Loucy (cell line): ENCODE results near the gene APOBEC3F.

Source experiments
- H2AFZ ChIP-seq: fragments of 200-600 bp; sonication (generic); 2 replicates; pipeline ENCODE4 v1.6.0; 2016; ENCODE audit warnings: antibody characterized with exemption, mild to moderate bottlenecking, low read length, moderate library complexity
- H3F3A ChIP-seq: fragments of 200-600 bp; 2 replicates; pipeline ENCODE4 v1.6.0; 2016; ENCODE audit warnings: antibody characterized with exemption, low read depth, mild to moderate bottlenecking
- H3K27me3 ChIP-seq: fragments of 200-600 bp; sonication (generic); 2 replicates; pipeline ENCODE4 v1.6.1; 2014; ENCODE audit warnings: low read length, mild to moderate bottlenecking; ENCODE audit not compliant: insufficient read depth, poor library complexity, severe bottlenecking
- H3K36me3 ChIP-seq: fragments of 200-600 bp; sonication (generic); 2 replicates; pipeline ENCODE4 v1.6.1; 2016; ENCODE audit warnings: low read length; ENCODE audit not compliant: insufficient read depth
- H3K4me1 ChIP-seq: fragments of 200-600 bp; sonication (generic); 2 replicates; pipeline ENCODE4 v1.5.1; 2014; ENCODE audit warnings: low read length, mild to moderate bottlenecking; ENCODE audit not compliant: insufficient read depth, poor library complexity, severe bottlenecking
- H3K4me2 ChIP-seq: fragments of 200-600 bp; sonication (generic); 2 replicates; pipeline ENCODE4 v1.6.0; 2014; ENCODE audit warnings: antibody characterized with exemption, low read length, low read depth, mild to moderate bottlenecking; ENCODE audit not compliant: poor library complexity, severe bottlenecking
- H3K4me3 ChIP-seq: fragments of 200-600 bp; sonication (generic); 2 replicates; pipeline ENCODE4 v1.5.1; 2014; ENCODE audit warnings: low read length, mild to moderate bottlenecking, mixed read lengths; ENCODE audit not compliant: poor library complexity, severe bottlenecking
- H3K79me2 ChIP-seq: fragments of 200-600 bp; sonication (generic); 2 replicates; pipeline ENCODE4 v1.6.1; 2014; ENCODE audit warnings: low read length; ENCODE audit not compliant: insufficient read depth
- H3K9ac ChIP-seq: fragments of 200-600 bp; sonication (generic); 2 replicates; pipeline ENCODE4 v1.6.0; 2014; ENCODE audit warnings: mild to moderate bottlenecking, low read depth, low read length, moderate library complexity; ENCODE audit not compliant: poor library complexity, severe bottlenecking
- H3K9me2 ChIP-seq: fragments of 200-600 bp; sonication (generic); replicated peaks from 2 replicates; pipeline ENCODE4 v1.6.1; 2016; ENCODE audit warnings: low read depth, low read length, mixed read lengths
- H3K9me3 ChIP-seq: fragments of 200-600 bp; sonication (generic); 2 replicates; pipeline ENCODE4 v1.6.1; 2014; ENCODE audit warnings: mild to moderate bottlenecking, antibody characterized with exemption, low read length, low read depth; ENCODE audit not compliant: insufficient read depth
- H4K20me1 ChIP-seq: fragments of 200-600 bp; sonication (generic); 2 replicates; pipeline ENCODE4 v1.6.0; 2014; ENCODE audit warnings: antibody characterized with exemption, low read length, mild to moderate bottlenecking; ENCODE audit not compliant: insufficient read depth, poor library complexity, severe bottlenecking
- EZH2phosphoT487 ChIP-seq: fragments of 200-600 bp; IDR thresholded peaks from 2 replicates; pipeline ENCODE4 v1.6.1; 2018; ENCODE audit warnings: antibody characterized with exemption, mild to moderate bottlenecking, moderate library complexity, borderline replicate concordance
- TF ChIP-seq, protein P1 (sequence below): fragments of 200-600 bp; sonication (generic); conservative IDR thresholded peaks from 2 replicates; pipeline ENCODE4 v1.5.1; 2014; ENCODE audit warnings: mild to moderate bottlenecking, antibody characterized with exemption, low read length

APOBEC3F gene

DNA sequence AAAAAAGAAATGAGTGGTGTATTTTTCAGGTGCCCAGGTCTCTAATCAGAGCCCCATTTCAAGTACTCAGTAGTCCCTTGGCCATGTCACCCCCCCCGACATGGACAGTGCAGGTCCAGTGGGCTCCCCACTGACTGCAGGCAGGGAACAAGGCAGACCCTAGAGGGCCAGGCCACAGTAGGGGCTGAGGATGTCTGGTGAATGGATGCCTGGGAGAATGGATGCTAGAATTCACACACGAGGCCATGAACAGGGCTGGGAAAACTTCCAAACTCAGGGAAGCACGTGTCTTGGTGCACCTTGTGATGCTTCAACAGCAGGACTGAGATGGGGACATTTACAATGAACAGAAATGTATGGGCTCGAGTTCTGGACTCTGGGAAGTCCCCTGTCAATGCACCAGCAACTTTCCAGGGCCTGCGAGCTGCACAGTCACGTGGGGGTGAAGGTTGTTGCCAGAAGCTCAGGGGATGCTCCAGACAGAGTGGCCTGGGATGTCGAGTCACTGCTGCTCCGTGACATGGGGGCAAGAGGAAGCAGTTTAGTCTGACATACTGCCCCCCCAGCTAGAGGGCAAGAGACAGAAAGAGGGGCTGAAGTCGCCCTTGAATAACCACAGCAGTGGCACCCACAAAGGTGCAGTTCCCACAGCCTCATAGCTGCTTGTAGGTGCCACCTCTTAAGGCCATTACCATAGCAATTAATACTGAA is 39.5 kb downstream of the APOBEC3F start:
- Histone ChIP-seq H3K4me2 (peak overlapping the region; percentile 64), H3K9me3 (no peaks in the 10 kb centered on the region), H3K79me2 (peaks cover 56% of the 10 kb centered on the region), H2AFZ (no peak overlapping the region), H3K36me3 (no peaks in the 10 kb centered on the region), H3K4me1 (peaks cover 52% of the 10 kb centered on the region), H3K9ac (peak overlapping the region; percentile 44), H4K20me1 (peaks cover 3% of the 10 kb centered on the region), H3F3A (peaks cover 4% of the 10 kb centered on the region; the same call in 1 of the 2 replicates), H3K4me3 (peak overlapping the region; percentile 54), H3K9me2 (no peaks in the 10 kb centered on the region), H3K27me3 (no peaks in the 10 kb centered on the region)
- TF ChIP-seq, protein P1, sequence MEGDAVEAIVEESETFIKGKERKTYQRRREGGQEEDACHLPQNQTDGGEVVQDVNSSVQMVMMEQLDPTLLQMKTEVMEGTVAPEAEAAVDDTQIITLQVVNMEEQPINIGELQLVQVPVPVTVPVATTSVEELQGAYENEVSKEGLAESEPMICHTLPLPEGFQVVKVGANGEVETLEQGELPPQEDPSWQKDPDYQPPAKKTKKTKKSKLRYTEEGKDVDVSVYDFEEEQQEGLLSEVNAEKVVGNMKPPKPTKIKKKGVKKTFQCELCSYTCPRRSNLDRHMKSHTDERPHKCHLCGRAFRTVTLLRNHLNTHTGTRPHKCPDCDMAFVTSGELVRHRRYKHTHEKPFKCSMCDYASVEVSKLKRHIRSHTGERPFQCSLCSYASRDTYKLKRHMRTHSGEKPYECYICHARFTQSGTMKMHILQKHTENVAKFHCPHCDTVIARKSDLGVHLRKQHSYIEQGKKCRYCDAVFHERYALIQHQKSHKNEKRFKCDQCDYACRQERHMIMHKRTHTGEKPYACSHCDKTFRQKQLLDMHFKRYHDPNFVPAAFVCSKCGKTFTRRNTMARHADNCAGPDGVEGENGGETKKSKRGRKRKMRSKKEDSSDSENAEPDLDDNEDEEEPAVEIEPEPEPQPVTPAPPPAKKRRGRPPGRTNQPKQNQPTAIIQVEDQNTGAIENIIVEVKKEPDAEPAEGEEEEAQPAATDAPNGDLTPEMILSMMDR, result no peak

GRCh38 chr22:39081016-39081415 is 40.4 kb downstream of the APOBEC3F start:
- no peak for TF ChIP-seq EZH2phosphoT487
- TF ChIP-seq, protein P1, result no peak
- Histone ChIP-seq H3K27me3 (no peaks in the 10 kb centered on the region), H3F3A (peaks cover 4% of the 10 kb centered on the region; the same call in 1 of the 2 replicates), H3K9me3 (no peaks in the 10 kb centered on the region), H3K79me2 (peaks cover 55% of the 10 kb centered on the region), H3K4me1 (peaks cover 47% of the 10 kb centered on the region), H3K36me3 (no peaks in the 10 kb centered on the region), H3K9ac (peak overlapping the region; percentile 44), H3K9me2 (no peaks in the 10 kb centered on the region), H3K4me2 (peak overlapping the region; percentile 64), H3K4me3 (peak overlapping the region; percentile 54), H4K20me1 (peaks cover 3% of the 10 kb centered on the region), H2AFZ (no peak overlapping the region)

DNA sequence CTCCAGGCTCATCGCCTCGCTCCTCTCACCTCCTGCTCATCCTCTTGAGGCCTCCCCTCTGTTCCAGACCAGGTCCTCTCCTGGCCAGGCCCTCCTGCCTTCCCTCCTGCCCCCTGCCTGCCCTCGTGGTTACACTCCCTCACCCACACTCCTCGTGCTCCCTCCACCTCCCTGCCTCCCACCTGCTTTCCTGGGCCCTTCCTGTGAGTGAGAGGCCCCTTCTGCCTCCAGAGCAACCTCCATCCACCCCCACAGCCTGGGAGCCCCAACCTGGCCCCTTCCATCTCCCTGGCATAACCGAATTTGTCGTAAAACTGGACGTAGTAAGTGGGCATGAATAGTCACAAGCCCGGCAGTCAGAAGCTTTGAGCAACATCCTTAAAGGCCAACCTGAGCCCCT is 40.9 kb downstream of the APOBEC3F start:
- Histone ChIP-seq H3K4me1 (peaks cover 47% of the 10 kb centered on the region), H3K36me3 (no peaks in the 10 kb centered on the region), H3F3A (peaks cover 4% of the 10 kb centered on the region; the same call in 1 of the 2 replicates), H4K20me1 (peaks cover 3% of the 10 kb centered on the region), H3K27me3 (no peaks in the 10 kb centered on the region), H2AFZ (no peak overlapping the region), H3K4me3 (peak overlapping the region; percentile 54), H3K4me2 (peak overlapping the region; percentile 64), H3K9me3 (no peaks in the 10 kb centered on the region), H3K79me2 (peaks cover 53% of the 10 kb centered on the region), H3K9ac (peak overlapping the region; percentile 44), H3K9me2 (no peaks in the 10 kb centered on the region)
- TF ChIP-seq, protein P1, result no peak
- no peak for TF ChIP-seq EZH2phosphoT487
